HG03280 (cell line): Measurements from ENCODE around the gene PGGHG.
"Not testable (repeated sequence)": the region's sequence is repeated elsewhere in the genome, so short reads cannot be mapped to it uniquely, and the experiment has no call there.

Experiments
- ATAC-seq: cut with Tn5 transposase; IDR thresholded peaks from one replicate; pipeline ENCODE4 v1.9.1; 2021; ENCODE audit warnings: mild to moderate bottlenecking, moderate library complexity; ENCODE audit not compliant: unreplicated experiment

The PGGHG gene

GRCh38 chr11:284105-285020 is 4.6 kb upstream of the PGGHG start:
- ATAC-seq = no peak

DNA sequence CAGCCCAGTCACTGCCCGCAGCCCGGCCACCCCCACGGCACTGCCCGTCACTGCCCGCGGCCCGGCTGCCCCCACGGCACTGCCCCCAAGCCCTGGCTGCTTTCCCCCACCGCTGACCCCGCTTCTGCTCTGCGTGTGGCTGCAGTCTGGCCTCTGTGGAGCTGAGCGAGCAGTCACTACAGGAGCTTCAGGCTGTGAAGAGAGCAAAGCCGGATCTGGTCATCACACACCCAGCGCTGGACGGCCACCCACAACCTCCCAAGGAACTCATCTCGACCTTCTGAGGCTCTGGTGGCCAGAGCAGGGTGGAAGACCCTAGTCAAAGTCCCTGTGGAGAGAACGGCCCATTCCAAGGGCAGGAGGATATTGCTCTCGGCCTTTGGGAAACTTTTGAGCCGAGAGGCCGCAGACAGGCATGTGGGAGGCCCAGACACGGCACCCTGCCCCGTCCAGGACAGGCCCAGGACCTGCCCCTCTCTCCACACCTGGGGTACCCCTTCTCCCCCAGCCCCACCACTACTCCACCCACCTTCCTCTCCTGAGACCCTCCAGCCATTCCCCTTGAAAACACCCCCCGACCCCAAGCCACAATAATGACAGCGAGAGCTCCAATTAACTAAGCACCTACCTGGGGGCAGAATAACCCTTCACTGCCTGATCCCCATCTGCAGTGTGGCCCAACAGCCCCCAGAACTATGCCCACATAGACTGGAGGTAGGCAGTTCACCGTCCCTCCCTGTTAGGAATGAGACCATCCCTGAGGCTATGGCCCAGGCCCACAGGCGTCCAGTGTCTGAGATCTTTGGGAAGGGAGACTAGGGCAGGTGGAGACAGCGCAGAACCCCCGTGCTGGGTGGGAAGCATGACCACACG is 3.7 kb upstream of the PGGHG start:
- ATAC-seq = no peak

GRCh38 chr11:285894-286220 is 3.1 kb upstream of the PGGHG start:
- no peak for ATAC-seq

DNA sequence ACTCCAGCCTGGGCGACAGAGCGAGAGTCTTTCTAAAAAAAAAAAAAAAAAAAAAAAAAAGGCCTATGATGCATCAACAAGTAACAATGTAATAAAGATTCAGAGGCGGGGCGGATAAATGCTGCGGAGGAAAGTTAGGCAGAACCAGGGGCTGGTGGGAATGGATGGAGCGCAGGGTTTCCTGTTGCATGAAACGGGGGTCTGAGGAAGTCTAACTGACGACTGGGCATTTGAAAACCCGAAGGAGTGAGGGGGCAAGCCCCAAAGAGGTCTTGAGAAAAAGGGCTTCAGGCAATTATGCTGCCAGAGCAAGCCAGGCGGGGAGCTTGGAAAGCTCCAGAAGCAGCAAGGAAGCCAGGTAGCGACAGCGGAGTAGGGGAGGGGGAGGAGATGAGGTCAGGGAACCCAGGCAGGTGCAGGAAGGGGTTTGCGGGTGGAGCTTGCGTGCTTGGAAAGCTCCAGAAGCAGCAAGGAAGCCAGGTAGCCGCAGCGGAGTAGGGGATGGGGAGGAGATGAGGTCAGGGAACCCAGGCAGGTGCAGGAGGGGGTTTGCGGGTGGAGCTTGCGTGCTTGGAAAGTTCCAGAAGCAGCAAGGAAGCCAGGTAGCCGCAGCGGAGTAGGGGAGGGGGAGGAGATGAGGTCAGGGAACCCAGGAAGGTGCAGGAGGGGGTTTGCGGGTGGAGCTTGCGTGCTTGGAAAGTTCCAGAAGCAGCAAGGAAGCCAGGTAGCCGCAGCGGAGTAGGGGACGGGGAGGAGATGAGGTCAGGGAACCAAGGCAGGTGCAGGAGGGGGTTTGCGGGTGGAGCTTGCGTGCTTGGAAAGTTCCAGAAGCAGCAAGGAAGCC is 1.7 kb upstream of the PGGHG start:
- not testable (repeated sequence) for ATAC-seq

DNA sequence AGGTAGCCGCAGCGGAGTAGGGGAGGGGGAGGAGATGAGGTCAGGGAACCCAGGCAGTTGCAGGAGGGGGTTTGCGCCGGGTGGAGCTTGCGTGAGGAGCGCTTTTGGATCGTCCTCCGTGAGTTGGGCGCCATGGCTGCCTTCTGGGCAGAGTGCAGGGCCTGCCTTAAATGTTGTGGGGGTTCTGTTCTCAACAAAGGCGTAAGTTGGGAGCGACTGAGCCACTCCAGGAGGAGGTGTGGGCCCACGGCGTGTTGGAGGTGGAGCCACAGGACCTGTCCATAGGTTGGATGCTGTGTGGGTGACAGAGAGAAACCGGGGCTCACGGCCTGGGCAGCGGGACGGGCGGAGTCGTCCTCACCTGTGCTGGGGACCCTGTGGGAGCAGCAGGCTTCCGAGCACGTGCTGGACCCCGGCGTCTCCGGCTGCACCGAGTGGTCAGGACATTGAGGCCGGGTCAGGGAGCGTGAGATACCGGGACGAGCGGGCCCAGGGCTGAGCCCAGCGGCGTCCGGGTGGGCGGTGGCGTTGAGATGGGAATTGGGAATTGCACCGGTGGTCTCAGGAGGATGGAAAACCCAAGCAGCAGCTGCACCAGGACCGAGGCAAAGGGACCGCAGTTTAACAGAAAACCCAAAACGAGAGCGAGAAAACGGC is 977 bp upstream of the PGGHG start:
- ATAC-seq = no peak

DNA sequence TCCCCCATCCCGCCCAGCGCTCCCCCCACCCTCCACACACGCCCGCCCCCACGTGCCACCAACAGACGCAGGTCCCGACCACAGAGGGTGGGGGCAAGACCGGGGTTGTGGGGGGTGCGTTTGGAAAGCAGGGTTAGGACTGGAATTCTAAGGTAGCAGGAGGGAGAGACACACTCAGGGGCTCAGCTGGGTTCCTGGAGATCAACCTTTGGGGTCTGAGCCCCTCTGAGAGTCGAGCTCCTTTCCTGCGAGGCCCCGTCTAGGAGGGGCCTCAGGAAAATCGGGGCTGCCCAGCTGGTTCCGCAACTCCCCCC is 429 bp downstream of the PGGHG start:
- no peak for ATAC-seq

GRCh38 chr11:289712-290620 is 1.0 kb downstream of the PGGHG start:
- ATAC-seq = no peak

- no peak for ATAC-seq
These were observed 1.8 kb downstream of the PGGHG start for GRCh38 chr11:290621-291231.

- ATAC-seq = no peak
These were observed 2.6 kb downstream of the PGGHG start for GRCh38 chr11:291281-292210.

- ATAC-seq = no peak
These were observed 3.5 kb downstream of the PGGHG start for GRCh38 chr11:292211-293121.

- ATAC-seq = no peak
These were observed 4.4 kb downstream of the PGGHG start for GRCh38 chr11:293271-293851.

DNA sequence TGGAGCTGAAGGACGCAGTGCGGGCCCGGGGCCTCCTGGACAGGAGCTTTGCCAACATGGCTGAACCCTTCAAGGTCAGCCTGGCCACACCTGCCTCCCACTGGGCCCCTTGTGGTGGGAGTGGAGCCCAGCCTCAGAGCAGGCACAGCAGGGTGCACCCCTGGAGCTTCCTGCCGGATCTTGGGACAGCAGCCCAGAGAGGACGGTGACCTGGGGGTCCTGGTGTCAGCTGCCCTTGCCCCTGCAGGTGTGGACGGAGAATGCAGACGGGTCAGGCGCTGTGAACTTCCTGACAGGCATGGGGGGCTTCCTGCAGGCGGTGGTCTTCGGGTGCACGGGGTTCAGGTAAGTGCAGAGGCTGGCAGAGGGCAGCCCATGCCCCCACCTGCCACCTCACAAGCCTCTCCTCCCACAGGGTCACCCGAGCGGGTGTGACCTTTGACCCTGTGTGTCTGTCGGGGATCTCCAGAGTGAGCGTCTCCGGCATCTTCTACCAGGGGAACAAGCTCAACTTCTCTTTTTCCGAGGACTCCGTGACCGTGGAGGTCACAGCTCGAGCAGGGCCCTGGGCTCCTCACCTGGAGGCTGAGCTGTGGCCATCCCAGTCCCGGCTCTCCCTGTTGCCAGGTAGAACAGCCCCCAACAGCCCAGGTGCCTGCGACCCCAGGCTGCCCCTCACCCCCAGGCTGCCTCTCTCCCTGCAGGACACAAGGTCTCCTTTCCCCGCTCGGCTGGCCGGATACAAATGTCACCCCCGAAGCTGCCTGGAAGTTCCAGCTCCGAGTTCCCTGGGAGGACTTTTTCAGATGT is 5.1 kb downstream of the PGGHG start:
- no peak for ATAC-seq

GRCh38 chr11:294780-295179 is 5.9 kb downstream of the PGGHG start:
- no peak for ATAC-seq

DNA sequence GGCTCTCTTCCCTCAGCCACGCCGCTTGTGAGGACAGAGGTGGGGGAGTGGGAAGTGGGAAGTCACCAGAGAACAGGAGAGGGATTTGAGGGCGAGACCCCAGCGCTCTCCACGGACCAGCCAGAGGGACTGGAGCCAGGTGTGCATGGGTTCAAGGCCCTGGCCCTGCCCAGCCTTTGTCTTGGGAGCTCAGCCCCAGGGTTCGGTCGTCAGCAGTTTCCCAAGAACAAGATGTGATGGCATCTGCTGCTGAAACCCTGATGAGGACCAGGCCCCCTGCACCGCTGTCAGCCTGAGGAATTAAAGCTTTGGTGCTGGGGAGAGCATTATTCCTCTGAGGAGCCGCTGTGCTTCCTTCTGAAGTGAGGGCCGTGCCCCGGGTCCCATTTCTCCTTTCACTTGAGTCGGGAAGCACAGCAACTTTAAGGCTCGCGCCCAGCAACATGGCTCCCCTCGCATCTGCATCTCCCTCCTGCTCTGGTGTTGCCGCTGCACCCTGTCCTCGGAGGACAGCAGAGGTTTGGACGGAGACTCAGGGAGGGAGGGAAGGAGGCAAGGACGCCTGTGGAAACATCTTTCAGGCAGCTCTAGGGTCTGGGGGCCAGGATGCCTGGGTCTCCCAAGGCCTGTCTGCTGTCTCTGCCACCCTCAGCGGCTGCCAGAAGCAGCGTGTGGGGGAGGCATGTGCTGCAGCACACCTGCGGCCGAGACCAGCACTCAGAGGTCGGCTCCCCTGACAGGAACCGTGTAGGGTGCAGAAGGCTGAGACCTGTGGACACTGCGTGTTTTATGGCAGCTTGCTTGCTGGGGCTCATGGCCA is 6.6 kb downstream of the PGGHG start:
- no peak for ATAC-seq
